Measurements from ENCODE around the gene TUBB4B. TPM values are rescaled to one million over a fixed set of nuclear protein-coding genes. Genes with fewer than 3 reads are reported as not detected.

The TUBB4B gene
- total RNA-seq: 100 to 1,000 TPM; 317 to 604 (median 408) TPM

GRCh38 chr9:137240841-137241489 lies at the start of gene TUBB4B:
Gene TUBB4B, plus strand, starts transcription at chr9:137241287. Its CDS starts 74 bp downstream, at chr9:137241361.
- peak in 1 of 2 donors; percentile 99 for TF ChIP-seq POLR2A (IDR thresholded peaks at IDR 0.05)
- TF ChIP-seq CTCF (IDR thresholded peaks at IDR 0.05): no peak
- intact Hi-C loops (cut with DNase I; ENCODE audit: low total_unique reads): no loop called here
- 0% methylated on average over 38 to 42 of the region's 67 CpGs for WGBS, 2 donors

GRCh38 chr9:137191691-137192447 lies 49.2 kb upstream of the TUBB4B start:
- intact Hi-C loops (cut with DNase I; ENCODE audit: low total_unique reads): no loop called here
- TF ChIP-seq CTCF (IDR thresholded peaks at IDR 0.05) (no peak), POLR2A (IDR thresholded peaks at IDR 0.05) (no peak)
- DNase-seq (ENCODE audit: low spot score in 2 of 2): no peak
- H3K4me3 ChIP-seq (ENCODE audit: low read depth, poor library complexity, severe bottlenecking): no peak overlapping the region
- WGBS, 2 donors: 85 to 90% methylated on average over 11 to 22 of the region's 22 CpGs

More at GRCh38 chr9:137240841-137241489, at the start of gene TUBB4B:
- peak; percentile 99 to 100 for DNase-seq (ENCODE audit: low spot score in 2 of 2)
- peak within 1 kb of the TSS; percentile 73 for H3K4me3 ChIP-seq (ENCODE audit: low read depth, poor library complexity, severe bottlenecking)

GRCh38 chr9:137192448-137192780 lies 48.7 kb upstream of the TUBB4B start:
- 80 to 93% methylated on average over 10 of the region's 10 CpGs for WGBS, 2 donors
- no peak for TF ChIP-seq CTCF (IDR thresholded peaks at IDR 0.05)
- no peak for TF ChIP-seq POLR2A (IDR thresholded peaks at IDR 0.05)

GRCh38 chr9:137192859-137193258 lies 48.2 kb upstream of the TUBB4B start:
- DNase-seq (ENCODE audit: low spot score in 2 of 2): no peak
- H3K4me3 ChIP-seq (ENCODE audit: low read depth, poor library complexity, severe bottlenecking): no peak overlapping the region
- TF ChIP-seq CTCF (IDR thresholded peaks at IDR 0.05) (no peak), POLR2A (IDR thresholded peaks at IDR 0.05) (no peak)
- WGBS, 2 donors: 100% methylated on average over 1 to 2 of the region's 2 CpGs
- intact Hi-C loops (cut with DNase I; ENCODE audit: low total_unique reads): no loop called here

More at GRCh38 chr9:137192448-137192780, 48.7 kb upstream of the TUBB4B start:
- no peak for DNase-seq (ENCODE audit: low spot score in 2 of 2)
- intact Hi-C loops (cut with DNase I; ENCODE audit: low total_unique reads): no loop called here
- H3K4me3 ChIP-seq (ENCODE audit: low read depth, poor library complexity, severe bottlenecking): no peak overlapping the region

- no peak for DNase-seq (ENCODE audit: low spot score in 2 of 2)
- intact Hi-C loops (cut with DNase I; ENCODE audit: low total_unique reads): no loop called here
- no peak overlapping the region for H3K4me3 ChIP-seq (ENCODE audit: low read depth, poor library complexity, severe bottlenecking)
- 67 to 81% methylated on average over 11 to 13 of the region's 14 CpGs for WGBS, 2 donors
- no peak for TF ChIP-seq CTCF (IDR thresholded peaks at IDR 0.05)
- no peak for TF ChIP-seq POLR2A (IDR thresholded peaks at IDR 0.05)
These were observed 47.3 kb upstream of the TUBB4B start for GRCh38 chr9:137193771-137194170.

All from lower leg skin (tissue), 4 donors.